HG02970 (cell line): ENCODE measurements around the gene MBP.

ENCODE experiments used
- ATAC-seq: cut with Tn5 transposase; IDR thresholded peaks from one replicate; pipeline ENCODE4 v1.9.1; 2021; ENCODE audit warnings: mild to moderate bottlenecking, moderate library complexity, moderate number of reproducible peaks; ENCODE audit not compliant: unreplicated experiment, low FRiP score

Gene MBP

DNA sequence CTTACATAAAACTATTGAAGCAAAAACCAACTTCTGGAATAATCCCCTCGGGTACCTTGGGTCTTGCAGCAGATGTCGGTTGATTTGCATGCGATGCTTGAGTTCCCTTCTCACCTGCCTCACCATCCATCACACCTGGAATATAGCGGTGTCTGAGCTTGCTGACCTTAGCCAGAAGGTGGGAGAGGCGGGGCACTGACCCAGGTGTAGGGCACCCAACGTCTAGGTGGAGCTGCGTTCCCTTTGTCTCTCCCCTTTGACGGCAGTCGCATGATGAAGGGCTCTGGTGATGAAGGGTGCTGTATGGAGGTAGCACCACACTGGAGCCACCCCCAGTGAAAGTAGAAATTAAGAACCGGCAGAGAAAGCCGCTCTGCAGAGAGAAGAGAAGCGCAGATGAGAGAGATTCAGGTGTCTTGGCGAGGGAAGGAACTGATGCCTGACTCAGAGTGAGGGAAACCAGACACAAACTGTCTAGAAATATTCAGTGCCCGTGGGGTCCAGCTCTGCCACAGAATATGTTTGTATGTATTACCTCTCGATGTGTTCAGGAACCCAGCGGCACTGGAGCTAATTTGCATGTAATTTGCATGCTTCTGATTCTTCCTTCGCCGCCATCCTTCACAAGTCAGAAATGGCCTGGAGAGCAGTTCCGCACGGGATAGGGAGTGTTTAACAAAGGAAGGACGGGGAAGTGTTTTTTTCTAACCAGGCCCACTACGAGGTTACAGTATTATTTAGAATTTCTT, 19.4 kb upstream of the MBP start:
- no peak for ATAC-seq

GRCh38 chr18:77151033-77151771, 18.6 kb upstream of the MBP start:
- ATAC-seq: no peak

GRCh38 chr18:77150588-77150987, 18.0 kb upstream of the MBP start:
- ATAC-seq: no peak

DNA sequence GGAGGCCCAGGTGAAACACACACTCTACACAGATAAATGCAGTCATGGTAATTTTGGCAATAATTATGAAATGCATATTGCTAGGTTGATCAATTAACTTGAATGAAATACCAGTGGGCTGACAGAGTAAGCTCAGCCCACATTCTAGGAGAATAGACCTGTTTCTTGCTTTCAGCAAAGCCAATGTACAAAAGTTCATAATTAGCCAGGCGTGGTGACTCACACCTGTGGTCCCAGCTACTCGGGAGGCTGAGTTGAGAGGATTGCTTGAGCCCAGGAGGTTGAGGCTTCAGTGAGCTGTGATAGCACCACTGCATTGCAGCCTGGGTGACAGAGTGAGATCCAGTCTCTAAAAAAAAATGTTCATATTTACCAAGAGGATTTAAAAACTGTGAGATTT, 15.7 kb upstream of the MBP start:
- ATAC-seq: no peak

GRCh38 chr18:77147418-77147852, 14.9 kb upstream of the MBP start:
- ATAC-seq: no peak

DNA sequence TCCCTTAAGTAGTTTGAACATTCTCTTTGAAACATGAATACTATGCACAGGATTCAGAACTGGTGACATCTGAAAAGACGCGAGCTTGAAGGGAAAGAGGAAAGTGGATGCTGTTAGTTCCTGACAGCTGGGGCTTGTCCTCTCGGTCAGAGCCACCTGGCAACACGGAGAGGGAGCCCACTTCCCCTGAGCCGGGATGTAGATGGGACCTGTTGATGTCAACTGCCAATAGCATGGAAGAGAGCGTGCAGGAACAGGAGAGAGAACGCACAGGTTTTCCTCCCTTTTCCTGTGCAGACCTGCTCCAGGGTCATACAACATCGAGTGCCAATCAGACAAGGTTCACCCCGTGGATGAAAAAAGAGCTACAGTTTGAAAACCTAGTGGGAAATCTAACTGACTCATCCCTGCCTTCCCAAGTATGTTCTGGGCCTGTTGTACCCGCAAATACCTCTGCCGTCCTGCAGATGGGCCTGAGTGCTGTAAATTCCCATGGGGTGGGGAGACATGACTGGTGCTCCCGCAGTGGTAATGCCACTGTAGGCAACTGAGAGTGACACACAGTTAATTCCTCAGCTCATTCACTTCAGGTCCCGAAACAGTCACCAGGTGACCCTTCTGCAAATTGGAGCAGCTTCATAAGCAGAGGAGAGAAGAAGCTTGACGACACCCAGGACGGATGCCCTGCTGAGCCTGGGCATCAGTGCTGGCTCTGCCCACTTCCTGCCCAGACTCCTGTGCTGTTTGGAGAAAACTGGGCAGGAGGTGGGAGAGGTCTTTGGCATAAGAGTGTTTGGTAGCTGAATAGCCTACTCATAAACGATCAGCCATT, 13.9 kb upstream of the MBP start:
- no peak for ATAC-seq

- ATAC-seq: no peak
These were observed 12.8 kb upstream of the MBP start for GRCh38 chr18:77145364-77145901.

DNA sequence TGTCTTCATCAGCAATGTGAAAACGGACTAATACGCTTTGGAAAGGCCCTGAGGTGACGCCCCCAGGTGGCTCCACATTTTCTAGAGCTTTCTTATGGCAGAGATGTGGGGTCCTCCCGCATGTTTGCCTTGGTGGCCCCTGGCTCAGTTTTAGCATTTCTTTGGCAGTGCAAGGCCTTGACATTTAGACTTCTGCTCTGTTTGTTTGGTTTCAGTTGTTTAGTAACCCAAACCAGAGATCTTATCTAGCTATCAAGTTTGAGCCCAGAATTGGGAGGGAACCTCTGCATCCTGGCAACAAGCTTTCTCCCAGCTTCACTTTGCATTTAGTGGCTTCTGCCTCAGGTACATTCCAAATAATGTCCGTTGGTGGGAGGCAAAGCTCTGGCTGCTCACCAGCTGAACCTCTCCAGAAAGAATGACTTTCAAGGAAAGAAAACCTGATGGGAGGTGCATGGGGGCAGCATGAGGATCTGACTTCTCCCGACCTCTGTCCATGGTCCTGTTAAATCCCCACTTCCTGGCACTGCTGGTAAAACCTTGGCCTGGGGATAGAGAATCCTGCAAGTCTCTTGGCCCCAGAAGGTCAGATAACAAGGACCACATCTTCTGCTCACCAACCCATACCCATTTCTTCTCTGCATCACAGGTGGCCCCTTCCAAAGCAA, 12.0 kb upstream of the MBP start:
- no peak for ATAC-seq

GRCh38 chr18:77144046-77144445, 11.5 kb upstream of the MBP start:
- ATAC-seq: no peak

- ATAC-seq: no peak
These were observed 10.6 kb upstream of the MBP start for GRCh38 chr18:77143196-77143595.

- no peak for ATAC-seq
These were observed 9.0 kb upstream of the MBP start for GRCh38 chr18:77141401-77142118.

DNA sequence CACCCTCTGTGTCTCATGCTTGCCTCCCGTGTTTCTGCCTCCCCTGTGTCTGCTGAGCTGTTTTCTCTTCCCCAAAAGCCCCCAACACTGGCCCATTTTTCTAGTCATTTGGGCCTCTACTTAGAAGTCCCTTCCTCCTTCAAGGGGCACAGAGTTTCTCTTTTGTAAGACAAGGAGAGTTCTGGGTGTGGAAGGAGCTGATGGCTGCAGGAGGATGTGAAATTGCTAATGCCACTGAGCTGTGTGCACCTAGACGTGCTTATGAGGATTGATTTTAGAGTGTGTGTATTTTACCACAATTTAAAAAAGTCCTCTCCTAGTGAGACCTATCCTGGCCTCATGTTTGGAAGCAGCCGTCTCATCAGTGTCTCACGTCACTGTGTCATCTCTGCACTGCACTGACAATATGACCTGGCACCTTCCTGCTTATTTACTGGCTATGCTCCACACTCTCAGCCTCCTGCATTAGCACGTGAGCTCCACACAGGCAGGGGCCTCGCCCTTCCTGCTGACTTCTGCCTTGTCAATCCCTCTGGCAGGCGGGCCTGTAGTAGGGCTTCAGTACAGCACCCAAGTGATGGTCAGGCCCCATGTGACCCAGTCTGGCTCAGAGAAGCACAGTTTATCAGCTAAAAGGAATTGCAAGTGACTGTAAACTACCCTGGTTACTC, 8.0 kb upstream of the MBP start:
- ATAC-seq: no peak

- no peak for ATAC-seq
These were observed 7.4 kb upstream of the MBP start for GRCh38 chr18:77140030-77140429.

- no peak for ATAC-seq
These were observed 7.0 kb upstream of the MBP start for GRCh38 chr18:77139619-77140018.

DNA sequence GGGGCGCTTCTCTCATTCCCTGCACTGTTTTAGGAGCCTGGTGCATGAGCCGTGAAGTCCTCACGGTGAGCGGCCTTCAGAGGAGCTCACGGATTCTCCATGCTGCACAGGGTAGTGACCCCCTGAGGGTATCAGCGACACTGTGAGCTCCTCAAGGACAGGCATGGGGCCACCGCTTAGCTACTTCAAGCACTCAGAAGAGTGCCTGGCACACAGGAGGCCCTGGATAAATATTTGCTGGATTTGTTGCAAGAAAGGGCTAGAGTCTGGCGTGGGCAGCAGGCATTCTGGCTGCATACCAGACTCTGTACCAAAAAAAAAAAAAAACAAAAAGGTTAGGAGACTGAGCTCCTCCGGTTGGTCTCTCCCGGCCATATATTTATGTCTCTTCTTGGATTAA, 5.7 kb upstream of the MBP start:
- no peak for ATAC-seq

DNA sequence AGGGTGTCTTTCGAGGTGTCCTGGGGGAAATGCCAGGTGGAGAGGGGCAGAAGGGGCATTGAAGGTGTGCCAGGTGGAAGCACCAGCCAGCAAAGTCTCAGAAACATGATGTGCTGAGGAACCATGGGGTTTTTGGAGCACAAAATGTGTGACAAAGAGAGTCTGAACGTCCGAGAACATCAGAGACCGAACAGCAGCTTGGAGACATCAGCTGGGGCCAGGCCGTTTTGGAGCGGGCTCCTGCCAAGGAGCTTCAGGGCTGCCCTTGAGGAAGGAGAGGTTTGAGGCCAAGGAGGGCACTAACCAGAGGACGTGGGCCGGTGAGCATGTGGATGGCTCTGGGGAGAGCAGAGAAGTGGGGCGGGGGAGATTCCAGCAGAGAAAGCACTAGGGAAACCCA, 5.3 kb upstream of the MBP start:
- no peak for ATAC-seq

DNA sequence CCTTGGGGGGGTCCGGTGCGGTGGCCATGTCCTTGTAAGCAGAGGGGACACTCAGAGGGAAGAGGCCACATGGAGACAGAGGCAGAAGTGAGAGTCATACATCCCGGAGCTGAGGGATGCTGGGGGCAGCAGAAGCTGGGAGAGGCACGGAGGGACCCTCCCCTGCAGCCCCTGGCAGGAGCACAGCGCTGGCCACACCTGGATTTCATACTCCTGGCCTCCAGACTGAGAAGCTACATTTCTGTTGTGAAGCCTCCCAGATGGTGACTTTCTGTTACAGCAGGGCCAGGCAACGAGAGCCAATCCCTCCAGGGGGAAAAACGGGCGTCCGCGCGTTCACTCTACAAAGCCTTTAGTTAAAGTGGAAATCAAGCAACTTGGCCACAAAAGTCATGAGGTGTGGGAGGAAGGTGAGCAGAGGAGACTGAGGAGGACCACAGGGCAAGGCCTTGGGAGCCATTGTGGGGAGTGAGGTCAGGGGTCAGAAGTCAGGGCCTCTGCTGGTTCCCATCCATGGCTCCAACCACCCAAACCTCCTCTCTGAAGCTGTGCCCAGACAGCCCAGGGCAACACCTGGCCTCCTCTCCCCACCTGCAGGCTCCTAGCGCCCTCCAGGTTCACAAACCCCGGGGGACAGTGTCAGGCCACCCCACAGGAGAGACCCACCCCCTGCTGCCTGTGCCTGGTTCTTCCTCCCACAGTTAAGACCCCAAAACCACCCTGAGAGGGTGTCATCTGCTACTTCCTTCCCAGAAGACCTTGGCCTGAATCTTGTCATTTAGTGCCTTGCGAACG, 4.5 kb upstream of the MBP start:
- no peak for ATAC-seq

DNA sequence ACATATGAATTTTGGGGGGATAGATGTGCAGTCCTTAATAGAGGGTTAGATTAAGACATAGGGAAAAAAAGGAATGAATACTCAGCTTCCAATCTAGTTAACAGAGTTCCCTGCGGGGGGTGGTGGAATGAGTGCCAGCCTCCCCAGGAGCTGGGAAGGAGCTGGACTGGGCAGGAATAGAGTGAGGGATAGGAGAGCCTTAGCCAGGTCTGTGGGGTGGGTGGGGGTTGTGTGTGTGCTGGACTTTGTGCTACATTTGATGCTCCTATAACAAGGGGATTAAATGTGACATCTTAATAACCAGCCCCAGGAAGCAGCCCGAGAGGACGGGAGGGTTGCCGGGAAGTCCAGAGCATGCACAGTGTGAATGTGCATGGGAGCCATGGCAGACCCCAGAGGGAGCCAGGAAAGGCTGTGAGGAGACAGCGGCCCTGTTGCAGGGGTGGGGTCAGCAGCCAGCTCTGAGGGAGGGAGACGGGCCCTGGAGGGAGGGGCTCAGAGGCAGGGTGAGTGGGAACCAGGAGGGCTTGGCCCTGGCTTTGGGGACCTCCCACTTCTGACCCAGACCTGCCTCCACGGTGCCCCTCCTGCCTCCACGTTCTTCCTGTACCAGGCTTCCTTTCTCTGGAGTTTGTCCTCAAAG, 3.6 kb upstream of the MBP start:
- no peak for ATAC-seq
